NCI-H2171 treated with DMSO at 0.1 percent for 48 hours (cell line): Measurements from ENCODE around the gene B4GALT7.

ENCODE experiments used
- DNase-seq: peaks from one replicate; lab custom pipeline; 2025; lab: John Stamatoyannopoulos, UW

Gene B4GALT7

DNA sequence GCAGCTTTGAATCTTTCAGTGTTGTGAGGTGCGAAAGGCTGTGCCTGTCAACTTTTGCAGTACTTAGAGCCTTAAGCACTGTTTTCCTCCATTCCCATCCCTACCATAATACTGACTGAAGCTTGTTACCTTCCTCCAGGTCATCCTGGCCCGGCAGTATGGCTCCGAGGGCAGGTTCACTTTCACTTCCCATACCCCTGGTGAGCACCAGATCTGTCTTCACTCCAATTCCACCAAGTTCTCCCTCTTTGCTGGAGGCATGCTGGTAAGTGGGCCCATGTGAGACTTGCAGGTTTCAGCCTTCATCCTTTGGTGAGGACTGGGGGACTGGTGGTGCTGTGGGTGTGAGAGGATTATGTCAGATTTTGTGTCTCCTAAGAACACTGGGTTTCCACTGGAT is 6.4 kb upstream of the B4GALT7 start:
- no peak for DNase-seq

DNA sequence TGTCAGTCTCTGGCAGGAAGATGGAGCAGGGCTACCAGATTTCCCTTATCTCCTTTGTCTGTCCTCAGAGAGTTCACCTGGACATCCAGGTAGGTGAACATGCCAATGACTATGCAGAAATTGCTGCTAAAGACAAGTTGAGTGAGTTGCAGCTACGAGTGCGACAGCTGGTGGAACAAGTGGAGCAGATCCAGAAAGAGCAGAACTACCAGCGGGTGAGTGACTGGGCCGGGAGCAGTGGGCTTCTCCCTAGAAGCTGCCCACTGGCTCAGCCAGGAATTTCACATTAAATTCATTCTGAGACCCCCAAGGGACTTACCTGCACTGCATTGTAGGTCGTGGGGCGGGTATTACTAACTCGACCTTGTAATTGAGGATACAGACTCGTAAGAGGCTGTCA is 5.9 kb upstream of the B4GALT7 start:
- no peak for DNase-seq

DNA sequence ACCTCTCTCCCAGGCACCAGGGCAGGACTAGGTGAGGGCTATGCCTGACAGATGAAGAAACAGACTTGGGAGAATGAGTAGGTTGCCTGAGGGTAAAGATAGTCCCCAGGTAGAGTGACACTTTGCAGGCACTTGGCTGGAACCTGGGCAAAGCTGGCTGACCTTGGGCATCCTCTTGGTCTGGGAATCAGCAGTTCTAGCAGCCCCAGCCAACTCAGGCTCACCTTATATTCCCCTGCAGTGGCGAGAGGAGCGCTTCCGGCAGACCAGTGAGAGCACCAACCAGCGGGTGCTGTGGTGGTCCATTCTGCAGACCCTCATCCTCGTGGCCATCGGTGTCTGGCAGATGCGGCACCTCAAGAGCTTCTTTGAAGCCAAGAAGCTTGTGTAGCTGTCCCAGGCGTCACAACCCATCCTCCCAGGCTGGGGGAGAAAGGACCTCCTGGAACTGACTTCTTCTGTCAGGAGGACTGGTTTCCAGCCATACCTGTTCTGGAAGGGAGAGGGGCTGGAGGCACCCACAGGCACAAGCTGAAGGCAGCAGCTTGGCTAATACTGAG is 4.8 kb upstream of the B4GALT7 start:
- no peak for DNase-seq

DNA sequence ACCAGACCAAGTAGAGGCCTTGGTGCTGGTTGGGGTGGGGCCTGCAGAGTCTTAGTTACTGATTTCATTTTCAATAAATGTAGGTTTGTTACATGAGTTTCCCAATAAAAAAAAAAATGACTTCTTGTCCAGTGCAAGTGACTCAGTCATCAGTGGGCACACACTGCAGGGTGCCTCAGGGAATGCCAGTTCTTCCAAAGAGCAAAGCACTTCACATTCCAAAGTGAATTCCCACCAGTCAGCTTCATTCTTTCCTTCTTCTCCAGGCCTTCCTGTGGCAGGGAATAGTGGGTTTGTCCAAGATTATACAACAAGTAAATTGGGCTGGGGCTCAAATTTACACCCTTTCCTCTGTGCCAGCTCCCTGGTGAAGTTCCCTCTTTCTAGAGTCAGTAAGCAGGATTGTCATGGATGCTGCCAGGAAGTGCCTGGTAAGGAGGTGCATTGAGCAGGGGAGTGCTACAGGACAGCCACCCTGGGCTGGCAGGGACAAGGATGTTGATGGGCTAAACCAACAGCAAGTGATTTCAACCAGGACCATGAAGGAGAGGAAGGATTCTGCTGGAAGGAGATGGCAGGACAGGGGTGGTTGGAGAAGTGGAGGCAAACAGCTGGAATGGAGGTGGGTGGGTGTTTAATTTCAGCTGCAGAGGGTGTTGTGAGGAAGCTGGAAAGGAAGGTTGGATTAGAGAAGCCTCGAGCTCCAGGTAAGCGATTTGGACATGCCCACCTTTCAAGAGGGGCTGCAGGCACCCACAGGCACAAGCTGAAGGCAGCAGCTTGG is 3.7 kb upstream of the B4GALT7 start:
- no peak for DNase-seq

DNA sequence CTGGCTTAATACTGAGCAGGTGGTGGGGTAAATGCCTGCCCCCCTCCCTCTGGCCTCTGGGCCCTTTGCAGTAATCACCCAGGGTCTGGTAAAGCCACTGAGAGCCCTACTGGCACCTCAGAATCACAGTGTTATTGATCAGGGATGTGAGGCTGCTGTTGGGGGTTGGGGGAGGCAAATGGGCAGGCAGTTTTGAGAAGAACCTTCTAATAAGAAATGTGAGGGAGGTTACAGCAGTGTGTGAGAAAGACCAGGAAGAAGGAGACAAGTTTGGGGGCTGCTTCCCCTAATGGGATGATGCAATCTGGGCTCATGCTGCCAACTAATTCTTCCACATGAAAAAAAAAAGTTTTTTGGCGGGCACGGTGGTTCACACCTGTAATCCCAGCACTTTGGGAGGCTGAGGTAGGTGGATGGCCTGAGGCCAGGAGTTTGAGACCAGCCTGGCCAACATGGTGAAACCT is 3.1 kb upstream of the B4GALT7 start:
- no peak for DNase-seq

DNA sequence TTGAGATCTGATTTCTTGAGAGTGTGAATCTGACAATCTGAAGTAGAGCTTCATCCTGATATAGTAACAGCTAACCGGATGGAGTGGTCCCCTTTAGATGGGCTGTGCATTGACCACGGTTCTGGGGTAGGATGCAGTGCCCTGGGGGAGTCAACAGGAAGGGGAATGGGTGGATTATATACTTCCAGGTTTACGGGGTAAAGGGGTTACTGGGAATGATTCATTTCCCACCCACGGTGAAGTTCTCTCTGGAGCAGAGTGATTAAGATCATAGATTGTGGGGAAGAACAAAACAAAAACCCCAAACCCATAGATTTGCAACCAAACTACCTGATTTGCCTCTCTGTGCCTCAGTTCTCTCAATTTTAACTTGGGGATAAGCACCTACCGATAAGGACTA is 1.5 kb upstream of the B4GALT7 start:
- DNase-seq, result no peak

DNA sequence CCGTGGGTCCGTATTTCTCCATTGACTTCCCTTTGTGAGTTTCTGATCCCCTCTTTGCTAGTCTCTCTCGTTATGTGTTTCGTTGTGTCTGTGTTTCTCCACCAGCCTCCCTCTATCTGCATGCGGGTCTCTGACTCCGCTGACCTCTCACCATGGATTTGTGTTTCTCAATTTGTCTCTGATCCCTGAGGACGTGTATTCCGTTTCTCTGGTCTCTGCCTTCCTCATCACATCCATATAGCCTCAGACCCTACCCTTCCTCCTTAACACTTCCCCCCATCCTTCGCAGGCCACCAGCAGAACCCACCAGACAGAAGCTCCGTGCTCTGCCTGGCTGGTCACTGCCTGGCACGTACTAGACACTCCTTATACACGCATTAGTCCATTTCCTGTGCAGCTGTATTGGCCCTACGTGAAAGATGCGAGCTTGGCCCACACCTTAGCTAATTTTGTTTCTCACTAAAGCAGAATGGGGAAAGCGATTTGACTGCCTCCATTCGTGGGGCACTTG is 631 bp downstream of the B4GALT7 start:
- no peak for DNase-seq

DNA sequence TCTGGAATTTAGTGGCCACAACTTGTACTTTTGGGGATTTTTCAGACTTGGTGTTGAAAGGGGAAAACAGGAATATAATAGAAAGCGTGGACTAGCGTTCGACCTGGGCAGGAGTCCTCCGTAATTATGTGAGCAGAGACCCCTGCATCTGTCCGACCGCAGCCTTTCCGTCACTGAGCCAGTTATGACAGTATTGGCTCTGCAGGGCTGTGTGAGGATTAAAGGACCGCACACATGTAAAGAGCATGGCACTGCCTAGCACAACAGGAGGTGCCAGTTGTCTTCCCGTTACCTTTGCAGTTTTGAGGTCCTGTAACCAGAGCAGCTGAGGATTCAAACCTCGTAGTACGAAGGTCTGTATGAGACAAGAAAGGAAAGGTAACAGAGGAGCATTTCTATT is 1.2 kb downstream of the B4GALT7 start:
- DNase-seq, result no peak

DNA sequence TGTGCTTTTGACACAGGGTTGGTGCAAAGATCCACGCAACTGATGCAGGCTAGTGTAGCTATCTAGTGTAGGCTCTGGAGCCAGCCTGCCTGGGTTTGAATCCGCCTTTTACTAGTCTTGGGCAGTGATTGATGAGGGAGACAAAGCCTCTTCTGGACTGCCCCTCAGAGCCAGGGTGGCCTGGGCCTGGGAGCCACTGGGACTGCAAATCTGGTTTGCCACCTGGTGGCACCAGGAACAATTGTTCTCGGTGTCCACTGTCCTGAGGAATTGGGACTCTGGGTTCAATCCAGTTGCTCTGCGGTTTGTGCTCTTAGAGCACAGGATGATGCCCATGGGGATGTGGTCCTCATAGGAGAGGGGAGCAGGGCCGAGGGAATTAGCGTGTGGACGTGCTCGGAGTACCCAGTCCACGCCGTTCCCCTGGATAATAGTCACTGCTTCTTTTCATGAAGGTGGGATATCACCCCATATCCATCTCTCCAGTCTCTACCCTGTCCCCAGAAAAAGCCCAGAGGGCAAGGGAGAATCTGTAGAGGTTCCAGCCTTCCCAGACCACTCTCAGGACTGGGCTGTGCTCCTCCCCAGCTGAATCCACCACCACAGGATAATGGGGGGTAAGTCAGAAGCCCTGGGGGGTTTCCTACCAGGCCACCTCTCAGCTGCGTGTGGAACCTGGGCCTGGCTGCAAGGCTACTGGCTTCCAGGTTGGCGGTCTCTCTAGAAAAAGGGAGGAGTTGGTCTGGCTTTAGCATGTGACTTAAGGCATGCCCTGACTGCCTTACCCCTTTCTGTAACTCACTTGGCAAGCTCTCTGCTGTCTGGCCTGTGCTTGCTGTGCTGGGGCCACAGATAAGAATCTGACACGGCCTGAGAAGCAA is 1.9 kb downstream of the B4GALT7 start:
- DNase-seq, result no peak

DNA sequence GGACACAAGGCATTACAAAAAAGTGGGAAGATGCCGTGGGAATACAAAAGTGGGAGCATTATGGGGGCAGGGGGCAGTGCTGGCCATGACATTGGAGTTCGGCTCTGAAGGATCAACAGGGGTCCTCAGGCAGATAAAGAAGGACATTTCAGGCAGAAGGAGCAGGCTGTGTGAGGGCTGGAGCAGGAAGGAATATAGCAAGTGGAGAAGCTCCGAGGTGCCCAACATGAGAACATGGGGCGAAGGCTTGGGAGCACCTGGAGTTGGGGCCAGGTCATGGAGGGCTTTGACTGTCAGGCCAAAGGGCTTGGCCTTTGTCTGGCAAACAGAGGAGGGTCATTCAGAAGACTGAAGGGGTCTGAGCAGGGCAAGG is 2.5 kb downstream of the B4GALT7 start:
- no peak for DNase-seq

DNA sequence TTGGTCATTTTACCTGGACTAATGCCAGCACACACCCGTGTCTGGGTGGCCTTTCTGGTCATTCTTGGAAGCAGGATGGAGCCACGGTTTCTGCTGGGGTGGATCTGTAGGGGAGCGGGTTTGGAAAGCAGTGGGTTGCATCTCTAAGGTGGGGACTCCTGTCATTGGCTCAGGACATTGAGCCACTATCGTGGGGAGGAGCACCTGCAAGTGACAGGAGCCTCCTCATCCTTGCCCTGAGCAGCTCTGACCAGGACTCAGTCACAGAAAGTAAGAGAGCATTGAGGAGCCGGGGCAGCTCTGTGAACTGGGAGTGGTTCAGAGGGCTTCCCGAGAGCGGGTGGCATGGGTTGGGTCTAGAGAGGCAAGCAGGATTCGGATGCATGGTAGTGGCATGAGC is 3.7 kb downstream of the B4GALT7 start:
- DNase-seq, result no peak

DNA sequence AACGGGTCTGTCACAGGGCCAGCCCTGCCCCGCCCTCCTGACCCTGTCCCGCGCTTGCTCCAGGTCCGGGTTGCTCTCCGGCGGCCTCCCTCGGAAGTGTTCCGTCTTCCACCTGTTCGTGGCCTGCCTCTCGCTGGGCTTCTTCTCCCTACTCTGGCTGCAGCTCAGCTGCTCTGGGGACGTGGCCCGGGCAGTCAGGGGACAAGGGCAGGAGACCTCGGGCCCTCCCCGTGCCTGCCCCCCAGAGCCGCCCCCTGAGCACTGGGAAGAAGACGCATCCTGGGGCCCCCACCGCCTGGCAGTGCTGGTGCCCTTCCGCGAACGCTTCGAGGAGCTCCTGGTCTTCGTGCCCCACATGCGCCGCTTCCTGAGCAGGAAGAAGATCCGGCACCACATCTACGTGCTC is 4.2 kb downstream of the B4GALT7 start:
- DNase-seq, result no peak

DNA sequence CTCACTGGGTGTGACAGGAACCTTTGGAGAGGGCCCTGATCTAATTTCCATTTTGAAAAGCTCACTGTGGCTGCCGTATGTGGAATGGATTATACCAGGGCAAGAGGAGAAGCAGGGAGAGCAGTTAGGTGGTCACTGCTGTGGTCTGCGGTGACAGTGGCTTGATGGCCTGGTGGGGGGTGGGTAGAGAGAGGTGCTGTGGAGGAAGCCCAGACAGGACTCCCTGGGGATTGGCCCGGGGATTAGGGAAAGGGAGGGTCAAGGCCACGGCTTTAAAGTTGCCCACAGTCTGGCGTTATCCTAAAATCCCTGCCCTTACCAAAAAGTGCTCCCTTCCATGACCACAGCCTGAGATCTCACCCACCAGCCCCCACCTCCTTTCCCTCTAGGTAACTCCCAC is 4.7 kb downstream of the B4GALT7 start:
- no peak for DNase-seq

DNA sequence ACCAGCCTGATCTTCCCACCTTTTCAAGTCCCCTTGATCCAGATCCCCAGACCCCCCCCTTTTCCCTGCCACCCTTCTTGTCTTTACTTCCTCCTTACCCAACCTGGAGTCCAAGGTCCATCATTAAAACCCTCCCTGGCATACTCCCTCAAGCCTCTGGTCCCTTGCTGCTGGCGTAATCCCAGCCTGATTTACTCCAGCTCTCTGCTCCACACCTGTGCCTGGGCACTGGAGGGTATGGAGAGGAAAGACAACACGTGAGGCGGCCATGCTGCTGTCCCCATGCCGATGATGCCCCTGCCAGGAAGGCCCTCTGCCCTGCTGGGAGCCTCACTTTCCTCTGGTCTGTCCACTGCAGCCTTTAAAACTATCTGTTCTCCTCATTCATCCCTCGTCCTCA is 5.1 kb downstream of the B4GALT7 start:
- DNase-seq, result no peak

DNA sequence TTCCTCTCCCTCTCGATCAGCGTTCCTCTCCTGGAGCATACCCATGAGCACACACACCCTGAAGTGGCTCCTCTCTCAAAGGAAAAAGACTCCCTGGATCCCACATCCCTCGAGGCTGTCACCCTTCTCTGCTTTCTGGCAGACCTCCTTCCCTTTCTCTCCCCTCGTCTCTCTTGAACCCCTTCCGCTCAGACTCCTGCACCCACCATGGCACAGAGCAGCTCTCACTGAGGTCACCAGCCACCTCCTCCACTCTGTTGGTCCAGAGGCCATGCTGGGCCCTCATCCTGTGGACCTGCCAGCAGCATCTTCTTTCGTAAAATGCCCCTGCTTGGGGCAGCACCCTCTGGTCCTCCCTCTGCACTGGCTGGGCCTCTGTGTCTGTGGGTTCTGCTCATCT is 5.7 kb downstream of the B4GALT7 start:
- no peak for DNase-seq

DNA sequence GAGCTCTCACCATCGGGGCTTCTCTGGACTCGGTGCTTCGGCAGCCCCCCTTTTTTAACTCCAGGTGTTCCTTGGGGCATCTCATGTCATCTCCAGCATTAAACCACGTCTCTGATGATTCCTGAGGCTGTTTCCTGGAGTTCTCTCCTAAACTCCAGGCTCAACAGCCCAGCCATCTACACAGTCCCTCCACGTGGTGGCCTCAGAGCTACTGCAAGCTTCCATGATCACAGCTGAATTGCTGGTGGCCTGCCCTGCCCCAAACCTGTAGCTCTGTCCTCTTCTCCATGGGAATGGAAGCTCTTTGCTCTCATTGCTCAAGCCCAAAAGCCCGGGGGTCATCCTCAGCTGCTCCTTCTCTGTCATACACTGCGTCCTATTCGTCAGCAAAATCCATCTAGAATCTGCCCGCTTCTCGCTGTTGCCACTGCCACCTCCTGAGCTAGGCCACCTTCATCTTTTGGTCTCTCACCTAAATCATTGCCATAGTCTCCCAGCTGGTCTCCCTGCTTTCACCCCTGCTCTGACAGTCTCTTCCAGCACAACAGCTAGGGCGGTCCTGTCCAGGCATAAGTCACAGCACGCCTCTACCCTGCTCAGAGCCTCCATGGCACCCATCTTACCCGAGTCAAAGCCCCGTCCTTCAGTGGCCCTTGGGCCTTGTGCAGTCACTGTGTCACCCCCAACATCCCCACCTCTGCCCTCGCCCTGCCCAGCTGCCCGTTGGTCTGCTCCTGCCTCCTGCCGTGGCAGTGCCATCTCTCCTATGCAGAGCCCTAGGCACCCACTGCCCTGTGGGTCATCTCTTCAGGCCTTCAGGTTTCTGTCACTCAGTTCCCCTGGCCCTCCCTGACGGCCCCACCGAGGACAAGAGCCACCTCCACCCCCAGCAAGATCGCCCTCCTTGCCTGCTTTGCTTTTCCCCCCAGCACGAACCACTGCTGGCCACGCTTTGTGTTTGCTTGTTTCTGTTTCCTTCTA is 6.4 kb downstream of the B4GALT7 start:
- no peak for DNase-seq

DNA sequence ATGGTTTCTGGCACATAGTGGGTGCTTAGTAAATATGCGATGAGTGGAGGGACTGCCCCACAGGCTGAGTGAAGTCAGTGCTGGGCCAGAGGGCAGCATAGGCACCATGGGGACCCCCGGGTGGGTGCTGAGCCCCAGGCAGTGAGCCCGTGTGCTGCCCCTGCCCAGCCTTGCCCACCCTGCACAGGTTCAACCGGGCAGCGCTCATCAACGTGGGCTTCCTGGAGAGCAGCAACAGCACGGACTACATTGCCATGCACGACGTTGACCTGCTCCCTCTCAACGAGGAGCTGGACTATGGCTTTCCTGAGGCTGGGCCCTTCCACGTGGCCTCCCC is 7.2 kb downstream of the B4GALT7 start:
- no peak for DNase-seq

DNA sequence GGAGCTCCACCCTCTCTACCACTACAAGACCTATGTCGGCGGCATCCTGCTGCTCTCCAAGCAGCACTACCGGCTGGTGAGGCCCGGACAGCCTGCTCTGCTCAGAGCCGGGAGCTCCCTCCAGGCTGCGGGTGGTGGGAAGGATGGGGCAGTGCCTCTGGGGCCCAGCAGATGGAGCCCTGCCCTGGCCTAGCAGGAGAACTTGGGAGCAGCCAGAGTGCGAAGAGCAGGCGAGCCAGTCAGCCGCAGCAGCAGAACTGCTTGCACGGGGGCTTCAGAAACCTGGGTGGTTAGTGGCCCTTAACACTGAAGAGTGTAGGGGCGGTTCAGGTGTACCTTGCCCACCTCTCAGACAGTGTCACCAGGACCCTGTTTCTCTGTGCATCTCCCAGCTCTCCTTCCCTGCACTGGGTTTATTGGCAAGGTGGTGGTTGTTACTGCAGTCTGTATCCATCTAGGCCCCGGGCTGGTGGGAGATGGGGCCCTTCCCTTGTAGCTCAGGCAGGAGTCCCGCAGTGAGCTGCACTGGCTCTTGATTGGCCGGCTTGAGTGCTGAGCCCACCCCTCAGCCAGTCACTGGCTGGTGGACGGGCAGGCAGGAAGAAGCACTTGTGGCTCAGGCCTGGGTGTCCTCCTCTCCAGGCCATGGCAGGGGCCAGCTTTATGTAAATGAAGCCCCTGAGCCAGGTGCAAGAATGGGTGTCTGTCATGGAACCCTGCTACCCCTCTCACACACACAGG is 7.7 kb downstream of the B4GALT7 start:
- DNase-seq, result peak; percentile 64

DNA sequence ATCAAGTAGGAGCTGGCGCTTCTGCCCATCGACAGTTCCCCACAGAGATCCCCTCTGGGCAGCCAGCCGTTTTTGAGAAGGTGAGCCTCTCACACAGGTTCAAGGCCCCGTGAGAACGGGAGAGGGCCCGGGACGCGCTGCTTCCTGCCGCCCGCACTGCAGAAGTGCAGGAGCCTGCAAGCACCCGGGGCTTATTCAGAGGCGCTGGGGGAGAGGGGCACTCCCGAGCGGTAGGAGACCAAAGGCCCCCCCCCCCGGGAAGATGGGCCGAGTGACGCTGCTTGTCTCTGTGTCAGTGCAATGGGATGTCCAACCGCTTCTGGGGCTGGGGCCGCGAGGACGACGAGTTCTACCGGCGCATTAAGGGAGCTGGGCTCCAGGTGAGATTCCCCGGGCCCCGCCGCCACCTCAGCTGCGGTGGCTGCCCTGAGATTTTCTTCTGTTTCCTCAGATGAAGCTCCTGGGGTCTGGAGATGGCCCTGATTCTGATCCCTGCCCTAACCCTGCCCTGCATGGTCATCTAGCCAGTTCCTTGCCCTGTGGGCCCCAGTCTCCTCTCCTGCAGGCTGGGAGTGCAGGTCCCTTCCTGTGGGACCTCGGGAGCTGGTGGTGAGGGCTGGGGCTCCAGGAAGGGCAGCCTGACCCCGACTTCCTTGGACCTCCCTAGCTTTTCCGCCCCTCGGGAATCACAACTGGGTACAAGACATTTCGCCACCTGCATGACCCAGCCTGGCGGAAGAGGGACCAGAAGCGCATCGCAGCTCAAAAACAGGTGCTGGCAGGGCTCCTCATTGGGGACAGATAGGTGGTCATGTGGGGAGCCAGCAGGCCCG is 8.5 kb downstream of the B4GALT7 start:
- no peak for DNase-seq
